GM19351 (cell line): ENCODE data around the gene PPFIBP2.
"Not testable (repeated sequence)": the region's sequence is repeated elsewhere in the genome, so short reads cannot be mapped to it uniquely, and the experiment has no call there.

Source experiments
- ATAC-seq: cut with Tn5 transposase; IDR thresholded peaks from one replicate; pipeline ENCODE4 v1.9.1; 2021; ENCODE audit warnings: mild to moderate bottlenecking, moderate library complexity; ENCODE audit not compliant: unreplicated experiment

Gene PPFIBP2

GRCh38 chr11:7498193-7498592 is 15.6 kb upstream of the PPFIBP2 start:
- no peak for ATAC-seq

- no peak for ATAC-seq
These were observed 14.7 kb upstream of the PPFIBP2 start for GRCh38 chr11:7499081-7499480.

DNA sequence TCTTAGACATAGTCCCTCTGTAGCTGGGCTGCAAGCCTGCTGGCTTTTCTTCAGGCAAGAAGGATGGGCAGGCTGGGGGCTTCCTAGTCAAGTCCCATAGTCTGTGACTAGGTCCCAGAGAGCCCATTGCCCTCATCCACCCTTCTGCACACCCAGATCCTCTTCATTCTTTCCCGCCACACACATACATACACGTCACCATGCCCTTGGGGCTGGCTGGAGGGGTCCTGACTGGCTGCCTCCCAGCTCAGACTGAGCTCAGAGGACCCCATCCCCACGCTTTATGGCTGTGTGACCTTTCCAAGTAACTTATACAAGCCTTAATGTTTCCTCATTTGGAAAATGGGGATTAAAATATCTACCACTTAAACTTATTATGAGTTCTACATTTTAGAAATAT is 13.5 kb upstream of the PPFIBP2 start:
- no peak for ATAC-seq

GRCh38 chr11:7501251-7501650 is 12.5 kb upstream of the PPFIBP2 start:
- ATAC-seq = no peak

- peak; percentile 67 for ATAC-seq
These were observed 11.9 kb upstream of the PPFIBP2 start for GRCh38 chr11:7501894-7502293.

DNA sequence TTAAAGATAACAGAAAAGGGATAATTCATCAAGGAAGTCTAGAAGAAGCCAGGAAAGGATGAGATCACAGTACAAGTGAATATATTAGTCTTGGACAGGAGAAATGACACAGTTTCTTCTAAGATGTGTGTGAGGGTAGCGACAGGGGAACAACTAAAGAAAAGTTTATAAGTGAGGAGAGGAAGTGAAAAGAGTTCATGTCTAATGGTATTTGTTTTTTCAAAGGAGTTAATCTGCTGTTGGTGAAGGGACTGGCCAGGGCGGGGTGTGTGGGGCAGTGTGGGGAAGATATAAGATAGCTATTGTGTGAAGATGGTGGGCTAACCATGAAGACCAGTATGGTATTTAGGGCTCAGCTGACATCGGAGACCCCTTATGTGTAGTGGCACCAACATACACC is 7.6 kb upstream of the PPFIBP2 start:
- ATAC-seq = peak; percentile 37

DNA sequence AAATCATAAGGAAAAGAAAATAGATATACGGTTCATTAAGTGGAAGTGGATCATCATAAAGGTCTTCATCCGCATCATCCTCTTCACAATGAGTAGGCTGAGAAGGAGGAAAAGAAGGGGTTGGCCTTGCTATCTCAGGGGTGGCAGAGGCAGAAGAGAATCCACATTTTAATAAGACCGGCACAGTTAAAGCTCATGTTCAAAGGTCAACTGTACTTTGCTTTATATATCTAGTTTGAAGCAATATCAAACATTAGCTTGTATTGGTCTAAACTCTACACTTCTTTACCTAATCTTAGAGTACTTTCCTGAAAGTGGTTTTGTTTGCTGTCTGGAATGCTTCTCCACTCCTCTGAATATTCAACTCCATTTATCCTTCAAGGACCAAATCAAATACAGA is 5.7 kb upstream of the PPFIBP2 start:
- ATAC-seq = no peak

DNA sequence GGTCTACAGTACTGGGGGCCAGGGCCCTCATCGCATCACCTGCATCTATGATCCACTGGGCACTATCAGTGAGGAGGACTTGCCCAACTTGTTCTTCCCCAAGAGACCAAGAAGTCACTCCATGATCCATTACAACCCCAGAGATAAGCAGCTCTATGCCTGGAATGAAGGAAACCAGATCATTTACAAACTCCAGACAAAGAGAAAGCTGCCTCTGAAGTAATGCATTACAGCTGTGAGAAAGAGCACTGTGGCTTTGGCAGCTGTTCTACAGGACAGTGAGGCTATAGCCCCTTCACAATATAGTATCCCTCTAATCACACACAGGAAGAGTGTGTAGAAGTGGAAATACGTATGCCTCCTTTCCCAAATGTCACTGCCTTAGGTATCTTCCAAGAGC is 3.8 kb upstream of the PPFIBP2 start:
- ATAC-seq = no peak

DNA sequence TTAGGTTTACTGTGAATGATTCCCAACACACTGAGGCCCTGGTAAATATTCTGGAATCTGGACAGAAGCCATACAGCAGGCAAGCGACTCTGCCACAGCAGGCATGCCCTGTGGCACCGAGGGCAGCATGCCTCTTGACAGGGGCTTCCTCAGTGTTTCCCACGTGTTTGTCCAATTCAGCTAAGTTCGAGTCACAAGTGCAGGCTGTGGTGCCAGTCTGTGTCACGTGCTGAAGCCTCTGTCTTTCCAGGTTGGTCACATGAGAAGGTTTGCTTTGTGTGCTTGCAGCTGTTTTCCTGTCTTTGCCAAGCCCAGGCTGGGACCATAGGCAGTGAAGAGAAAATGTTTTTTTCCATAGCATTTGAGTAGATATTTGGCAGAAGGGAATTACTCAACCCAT is 2.4 kb upstream of the PPFIBP2 start:
- no peak for ATAC-seq

DNA sequence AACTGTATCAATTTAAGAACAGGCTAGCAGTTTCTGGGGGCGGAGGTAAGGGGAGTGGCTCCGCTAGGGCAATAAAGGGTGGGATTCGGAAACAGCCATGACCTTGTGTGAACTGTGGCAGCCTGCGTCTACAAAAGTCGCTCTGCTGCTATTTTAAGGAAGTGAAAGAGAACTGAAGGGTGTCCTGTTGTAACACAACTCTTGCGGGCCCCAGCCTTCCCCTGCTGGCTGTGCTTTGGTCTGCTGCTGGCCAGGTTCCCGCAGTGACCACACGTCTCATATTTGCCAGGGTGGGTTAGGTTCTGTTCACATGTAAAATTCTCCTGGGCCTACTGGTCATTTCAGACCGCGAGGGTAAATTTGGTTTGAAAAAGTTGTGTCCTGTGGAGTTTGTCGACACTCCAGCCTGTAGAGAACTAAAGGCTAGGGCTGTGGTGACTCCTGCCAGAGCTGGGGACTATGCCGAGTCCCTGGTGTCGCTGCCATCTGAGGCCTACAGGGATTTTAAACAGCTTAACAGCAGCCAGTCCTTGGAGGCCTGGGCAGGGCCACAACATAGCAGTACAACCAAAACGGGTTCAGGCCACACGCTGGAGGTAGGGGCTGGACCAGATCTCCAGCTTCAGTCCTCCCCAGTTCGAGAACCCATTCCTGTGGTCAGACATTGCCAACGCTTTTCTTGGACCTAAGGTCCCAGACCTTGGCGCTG is 1.1 kb upstream of the PPFIBP2 start:
- ATAC-seq = peak; percentile 74

GRCh38 chr11:7514099-7514591 is 346 bp downstream of the PPFIBP2 start:
- peak; percentile 13 for ATAC-seq

DNA sequence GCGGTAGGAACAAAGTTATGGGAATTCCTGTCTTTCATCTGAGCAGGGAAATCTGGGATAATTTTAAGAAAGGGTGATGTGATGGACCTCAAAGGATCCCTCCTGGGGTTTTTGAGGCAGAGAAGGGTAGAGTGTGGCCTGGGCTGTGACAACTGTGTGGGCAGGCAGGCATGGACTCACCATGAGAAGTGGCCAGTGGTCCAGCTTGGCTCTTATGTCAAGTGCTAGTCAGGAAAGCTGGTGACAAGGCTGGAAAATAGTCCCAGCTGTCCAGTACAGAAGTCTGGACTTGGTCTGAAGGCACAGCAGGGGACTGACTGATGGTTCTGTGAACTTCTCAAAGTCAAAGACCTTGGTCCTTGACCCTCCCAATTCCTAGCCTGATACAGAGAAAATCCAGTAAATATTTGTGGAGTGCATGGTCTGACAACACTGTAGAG is 1.7 kb downstream of the PPFIBP2 start:
- ATAC-seq = no peak

DNA sequence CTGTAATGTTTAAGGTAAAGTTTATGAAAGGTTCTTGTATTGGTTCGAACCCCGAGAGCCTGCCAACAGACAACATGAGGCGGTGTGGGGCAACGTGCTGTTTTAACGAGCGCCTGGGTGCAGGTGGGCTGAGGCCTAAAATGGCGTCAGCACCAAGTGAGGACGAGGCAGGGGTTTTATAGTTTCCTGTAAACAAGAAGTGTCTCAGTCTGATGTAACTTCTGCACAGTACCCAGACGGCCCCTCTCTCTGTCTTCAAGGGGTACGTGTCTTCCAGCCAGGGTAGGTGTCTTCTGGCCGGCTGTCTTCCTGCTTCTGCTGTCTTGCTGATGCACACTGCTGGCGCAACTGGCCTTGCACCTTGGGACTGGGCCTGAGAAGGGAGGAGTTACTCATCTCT is 2.7 kb downstream of the PPFIBP2 start:
- ATAC-seq = no peak

DNA sequence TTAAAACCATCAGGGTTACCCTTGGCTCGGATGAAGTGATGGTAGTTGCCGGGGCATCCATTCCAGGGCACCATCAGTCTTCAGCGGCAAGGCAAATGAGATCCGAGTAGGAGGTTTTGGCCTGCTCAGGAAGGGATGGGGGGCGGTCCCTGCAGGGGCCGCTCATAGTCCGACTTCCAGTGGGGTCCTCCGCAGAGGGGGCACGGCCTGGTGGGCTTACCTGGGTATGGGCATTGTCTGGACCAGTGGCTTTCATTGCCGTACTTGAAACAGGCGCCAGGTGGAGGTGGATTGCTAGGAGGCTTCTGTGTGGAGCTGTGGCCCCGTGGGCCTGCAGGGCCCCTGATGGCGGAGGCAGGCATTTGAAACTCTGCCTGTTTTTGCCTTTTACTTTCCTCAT is 3.9 kb downstream of the PPFIBP2 start:
- ATAC-seq = not testable (repeated sequence)

- no peak for ATAC-seq
These were observed 5.2 kb downstream of the PPFIBP2 start for GRCh38 chr11:7518811-7519562.

DNA sequence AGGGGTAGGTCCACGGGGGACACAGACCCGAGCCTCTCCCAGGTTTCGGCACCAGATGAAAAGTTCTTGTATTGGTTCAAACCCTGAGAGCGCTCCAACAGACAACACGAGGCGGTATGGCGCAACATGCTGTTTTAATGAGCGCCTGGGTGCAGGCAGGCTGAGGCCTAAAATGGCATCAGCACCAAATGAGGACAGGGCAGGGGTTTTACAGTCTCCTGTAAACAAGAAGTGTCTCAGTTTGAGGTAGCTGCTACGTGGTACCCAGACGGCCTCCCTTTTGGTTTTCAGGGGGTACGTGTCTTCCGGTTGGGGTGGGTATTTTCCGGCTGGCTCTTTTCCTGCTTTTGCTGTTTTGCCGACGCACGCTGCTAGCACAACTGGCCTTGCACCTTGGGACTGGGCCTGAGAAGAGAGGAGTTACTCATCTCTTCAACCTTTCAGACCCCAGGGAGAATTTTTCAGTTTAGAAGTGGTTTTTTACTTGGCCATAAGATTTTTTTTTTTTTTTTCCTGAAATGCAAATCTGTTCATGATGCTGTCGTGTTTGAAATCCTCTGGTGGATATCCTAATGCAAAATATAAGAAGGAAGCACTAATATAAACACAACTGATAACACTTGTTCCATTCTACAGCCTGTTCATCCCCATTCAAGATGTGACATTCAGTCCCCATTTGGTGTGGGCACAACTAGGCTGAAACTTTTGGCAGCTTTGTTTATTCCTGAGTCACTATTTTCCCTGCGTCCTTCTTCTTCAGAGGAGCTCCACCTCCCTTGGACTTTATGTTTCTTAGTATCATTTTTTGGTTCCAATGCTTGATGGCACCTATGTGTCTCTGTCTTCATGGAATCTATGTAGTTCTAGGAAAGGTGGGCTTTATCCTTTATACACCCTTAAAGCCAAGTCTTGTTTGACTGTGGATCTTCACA is 6.5 kb downstream of the PPFIBP2 start:
- peak; percentile 55 for ATAC-seq

GRCh38 chr11:7520981-7521487 is 7.2 kb downstream of the PPFIBP2 start:
- ATAC-seq = peak; percentile 69

DNA sequence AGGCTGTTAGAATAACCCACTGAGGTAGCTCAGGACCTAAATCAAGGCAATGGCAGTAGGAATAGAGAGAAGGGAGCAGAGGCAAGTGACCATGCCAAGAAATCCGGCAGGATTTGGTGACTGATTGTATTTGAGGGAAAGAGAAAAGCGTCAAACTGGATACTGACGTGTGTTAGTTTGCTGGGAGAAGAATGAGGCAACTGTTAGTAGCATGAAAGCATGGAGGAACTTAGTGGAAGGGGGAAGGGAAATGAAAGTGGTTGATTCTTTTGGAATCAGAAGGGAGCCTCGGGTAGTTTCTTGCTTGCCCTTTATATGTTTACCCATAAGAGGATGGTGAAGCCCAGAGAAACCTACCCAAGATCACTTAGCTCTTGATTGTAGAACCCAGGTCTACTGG is 8.3 kb downstream of the PPFIBP2 start:
- no peak for ATAC-seq

DNA sequence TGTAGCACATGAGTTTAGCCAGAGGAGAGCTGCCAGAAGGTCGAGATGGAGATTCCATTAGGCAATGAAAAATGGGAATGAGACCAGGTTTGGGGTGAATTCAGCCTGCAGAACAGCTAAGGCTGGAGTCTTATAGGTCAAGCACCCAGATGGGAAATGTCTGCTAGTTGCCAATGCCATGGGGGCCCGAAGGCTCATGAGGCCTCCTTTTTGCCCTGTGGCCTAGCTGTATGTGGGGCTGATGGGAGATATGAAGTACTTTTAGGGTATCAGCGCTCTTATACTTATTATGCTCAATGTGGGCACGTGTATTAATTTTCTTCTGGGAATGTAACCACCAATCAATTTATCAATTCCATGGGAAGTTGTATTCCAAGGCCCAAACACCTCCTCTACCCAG is 8.7 kb downstream of the PPFIBP2 start:
- no peak for ATAC-seq

DNA sequence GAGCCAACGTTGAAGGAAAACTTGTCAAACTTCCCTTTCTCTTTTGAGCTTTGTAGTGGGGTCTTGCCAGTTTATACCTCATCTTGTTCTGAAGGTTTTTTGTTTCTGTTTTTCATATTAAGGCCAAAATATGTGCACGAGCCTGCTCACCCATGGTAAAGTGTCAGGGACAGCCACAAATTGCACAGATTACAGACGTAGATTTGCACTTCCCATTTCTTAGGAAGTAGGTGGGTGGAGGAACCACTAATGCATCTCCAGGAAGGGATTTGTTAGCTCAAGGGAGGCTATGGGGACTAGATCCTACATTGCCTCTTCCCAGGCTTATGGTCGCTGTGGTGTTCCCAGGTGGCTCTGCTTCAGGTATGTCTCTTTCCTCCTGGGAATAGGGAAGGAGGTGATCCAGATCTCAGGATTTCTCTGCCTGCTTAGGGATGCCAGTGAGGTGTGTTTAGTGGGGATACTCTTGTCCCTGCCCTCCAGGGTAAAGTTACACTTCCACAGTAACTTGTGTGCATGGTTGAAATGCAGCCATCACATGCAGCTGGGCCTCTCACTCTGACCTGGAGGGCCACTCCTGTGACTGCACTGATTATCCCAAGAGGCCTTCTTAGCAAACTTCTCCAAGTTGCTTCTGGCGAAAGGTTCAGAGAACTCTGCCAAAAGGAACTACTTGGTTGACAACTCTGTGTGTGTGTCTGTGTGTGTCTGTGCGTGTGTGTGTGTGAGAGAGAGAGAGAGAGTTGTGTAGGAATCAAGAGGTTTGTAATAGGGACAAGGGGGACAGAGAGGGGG is 9.8 kb downstream of the PPFIBP2 start:
- no peak for ATAC-seq
